NCI-H82 treated with DMSO at 0.1 percent for 48 hours (cell line): Measurements from ENCODE around the gene ATP23.

Experiments
- DNase-seq: peaks from one replicate; lab custom pipeline; 2025; ENCODE audit not compliant: unreplicated experiment; lab: John Stamatoyannopoulos, UW

The ATP23 gene

GRCh38 chr12:57907281-57907680 is 34.1 kb upstream of the ATP23 start:
- no peak for DNase-seq

- DNase-seq, result no peak
Observed at GRCh38 chr12:57908511-57908910, 32.9 kb upstream of the ATP23 start.

- no peak for DNase-seq
Observed at GRCh38 chr12:57909056-57909455, 32.3 kb upstream of the ATP23 start.

GRCh38 chr12:57909611-57910010 is 31.8 kb upstream of the ATP23 start:
- no peak for DNase-seq

- DNase-seq, result no peak
Observed at GRCh38 chr12:57918147-57918546, 23.2 kb upstream of the ATP23 start.

GRCh38 chr12:57927086-57927485 is 14.3 kb upstream of the ATP23 start:
- no peak for DNase-seq

- no peak for DNase-seq
Observed at GRCh38 chr12:57929092-57929830, 12.1 kb upstream of the ATP23 start.

GRCh38 chr12:57934819-57935218 is 6.5 kb upstream of the ATP23 start:
- no peak for DNase-seq

GRCh38 chr12:57935331-57935730 is 6.0 kb upstream of the ATP23 start:
- DNase-seq, result no peak

GRCh38 chr12:57935839-57936512 is 5.4 kb upstream of the ATP23 start:
- peak; percentile 89 for DNase-seq

GRCh38 chr12:57936513-57936883 is 4.9 kb upstream of the ATP23 start:
- DNase-seq, result no peak

GRCh38 chr12:57939291-57939690 is 2.1 kb upstream of the ATP23 start:
- no peak for DNase-seq

GRCh38 chr12:57940052-57940914 is 1.1 kb upstream of the ATP23 start:
- DNase-seq, result no peak

- DNase-seq, result no peak
Observed at GRCh38 chr12:57940915-57941164, 527 bp upstream of the ATP23 start.

- DNase-seq, result no peak
Observed at GRCh38 chr12:57943438-57944080, 2.2 kb downstream of the ATP23 start.

GRCh38 chr12:57944313-57945023 is 3.1 kb downstream of the ATP23 start:
- DNase-seq, result no peak

GRCh38 chr12:57952766-57953165 is 11.4 kb downstream of the ATP23 start:
- no peak for DNase-seq

GRCh38 chr12:57954768-57955167 is 13.4 kb downstream of the ATP23 start:
- no peak for DNase-seq

GRCh38 chr12:57958061-57958657 is 16.8 kb downstream of the ATP23 start:
- no peak for DNase-seq

- no peak for DNase-seq
Observed at GRCh38 chr12:57964421-57964820, 23.1 kb downstream of the ATP23 start.

GRCh38 chr12:57965766-57966165 is 24.4 kb downstream of the ATP23 start:
- no peak for DNase-seq
